Fibroblast of lung (primary cell): ENCODE measurements around the gene ANKS1B. TPM values are rescaled to one million over a fixed set of nuclear protein-coding genes. Genes with fewer than 3 reads are reported as not detected.
A peak's percentile ranks its signal among the peaks of the same experiment; 100 is the strongest.

Source experiments
- DNase-seq, 2 donors: peaks; one replicate each; pipeline versions ENCODE4 v3.0.0 to v3.0.0-alpha.2; 2010; ENCODE audit warnings: low read depth in 2 of 2
- H2AFZ ChIP-seq: 2 replicates; pipeline ENCODE4 v1.5.1; 2012; ENCODE audit warnings: low read length, control low read depth, inconsistent platforms
- H3K27ac ChIP-seq: 2 replicates; pipeline ENCODE4 v1.5.1; 2011; ENCODE audit warnings: low read length, control low read depth; ENCODE audit not compliant: insufficient read depth
- H3K27me3 ChIP-seq: 2 replicates; pipeline ENCODE4 v1.5.1; 2011; ENCODE audit warnings: mild to moderate bottlenecking, low read length; ENCODE audit not compliant: control insufficient read depth, insufficient read depth
- H3K36me3 ChIP-seq: 2 replicates; pipeline ENCODE4 v1.5.1; 2011; ENCODE audit warnings: low read length; ENCODE audit not compliant: control insufficient read depth, insufficient read depth
- H3K4me1 ChIP-seq: 2 replicates; pipeline ENCODE4 v1.5.1; 2011; ENCODE audit warnings: low read length; ENCODE audit not compliant: control insufficient read depth, insufficient read depth; ENCODE audit errors: extremely low read depth
- H3K4me2 ChIP-seq: 2 replicates; pipeline ENCODE4 v1.5.1; 2011; ENCODE audit warnings: low read length, control low read depth; ENCODE audit not compliant: insufficient read depth; ENCODE audit errors: extremely low read depth
- H3K4me3 ChIP-seq, 4 experiments: fragments of 200-600 bp in 1 of 4; sonication (generic) in 1 of 4; replicated peaks in 1 of 4; 2 replicates each; pipeline ENCODE4 v1.5.1; 2011 to 2016; ENCODE audit warnings: low read length in 4 of 4, low read depth in 3 of 4, mild to moderate bottlenecking in 3 of 4, control low read depth in 2 of 4, inconsistent platforms in 1 of 4, mixed read lengths in 1 of 4; ENCODE audit not compliant: insufficient read depth in 1 of 4; ENCODE audit errors: control extremely low read depth in 1 of 4
- H3K79me2 ChIP-seq: 2 replicates; pipeline ENCODE4 v1.5.1; 2012; ENCODE audit warnings: mild to moderate bottlenecking, low read length, inconsistent platforms; ENCODE audit not compliant: control insufficient read depth, insufficient read depth
- H3K9ac ChIP-seq: 2 replicates; pipeline ENCODE4 v1.5.1; 2011; ENCODE audit warnings: mild to moderate bottlenecking, low read length, control low read depth; ENCODE audit not compliant: insufficient read depth
- H3K9me3 ChIP-seq: 2 replicates; pipeline ENCODE4 v1.5.1; 2012; ENCODE audit warnings: low read depth, low read length; ENCODE audit not compliant: control insufficient read depth, insufficient read depth
- H4K20me1 ChIP-seq: 2 replicates; pipeline ENCODE4 v1.5.1; 2011; ENCODE audit warnings: low read length; ENCODE audit not compliant: control insufficient read depth, insufficient read depth; ENCODE audit errors: extremely low read depth
- CTCF ChIP-seq, 2 donors: IDR thresholded peaks in 1 of 2; conservative IDR thresholded peaks in 1 of 2; 1 replicate in 1 of 2; 2 replicates in 1 of 2; pipeline ENCODE4 v1.5.1; 2011 to 2012; ENCODE audit warnings: low read length in 2 of 2, control low read depth in 1 of 2, inconsistent platforms in 1 of 2, low read depth in 1 of 2, mild to moderate bottlenecking in 1 of 2
- EZH2 ChIP-seq: IDR thresholded peaks from 2 replicates; pipeline ENCODE4 v1.5.1; 2012; ENCODE audit warnings: low read length, control low read depth, mild to moderate bottlenecking; ENCODE audit errors: missing control alignments
- polyA plus RNA-seq, 2 donors: library from polyadenylated mRNA; depleted of rRNA in 1 of 2; stranded (reverse) in 1 of 2; unstranded in 1 of 2; fragments of >200 nt; gene quantifications; 2 replicates each; pipeline ENCODE4 v1.2.1, GENCODE V29; 2011 to 2012; ENCODE audit warnings: missing spikeins in 1 of 2
- total RNA-seq: library from RNA; depleted of rRNA; stranded (reverse); fragments of >200 nt; gene quantifications from 2 replicates; pipeline ENCODE4 v1.2.1, GENCODE V29; 2014

ANKS1B gene
- total and polyA plus RNA-seq, 2 donors (not counting 1 experiment from before 2014, with no cell fraction given): 0.11 to 0.83 TPM

- Histone ChIP-seq H3K27me3 (no peaks in the 10 kb centered on the region), H3K9me3 (no peaks in the 10 kb centered on the region), H3K4me3 (no peak overlapping the region), H3K4me1 (no peaks in the 10 kb centered on the region), H3K27ac (no peak overlapping the region), H4K20me1 (no peaks in the 10 kb centered on the region), H2AFZ (no peak overlapping the region), H3K36me3 (no peaks in the 10 kb centered on the region), H3K9ac (no peak overlapping the region), H3K79me2 (no peaks in the 10 kb centered on the region), H3K4me2 (no peak overlapping the region)
- TF ChIP-seq CTCF (conservative IDR thresholded peaks at IDR 0.05 in 1 of 2, IDR thresholded peaks at IDR 0.05 in 1 of 2; ENCODE audit: low read depth in 1 of 2, low read length in 2 of 2): no peak
- TF ChIP-seq EZH2: no peak
- peak in 1 of 2 donors; percentile 16 for DNase-seq
These were observed 1162.9 kb downstream of the ANKS1B start for GRCh38 chr12:98821866-98822265.

- Histone ChIP-seq H3K4me2 (no peak overlapping the region), H3K27ac (no peak overlapping the region), H3K27me3 (no peaks in the 10 kb centered on the region), H3K4me3 (no peak overlapping the region), H3K79me2 (no peaks in the 10 kb centered on the region), H3K36me3 (no peaks in the 10 kb centered on the region), H2AFZ (no peak overlapping the region), H3K9me3 (no peaks in the 10 kb centered on the region), H3K9ac (no peak overlapping the region), H4K20me1 (no peaks in the 10 kb centered on the region), H3K4me1 (no peaks in the 10 kb centered on the region)
- no peak for TF ChIP-seq CTCF (conservative IDR thresholded peaks at IDR 0.05 in 1 of 2, IDR thresholded peaks at IDR 0.05 in 1 of 2; ENCODE audit: low read depth in 1 of 2, low read length in 2 of 2)
- TF ChIP-seq EZH2: no peak
- DNase-seq: no peak
These were observed 1163.5 kb downstream of the ANKS1B start for GRCh38 chr12:98821232-98821631.

GRCh38 chr12:98819821-98820404 lies 1164.8 kb downstream of the ANKS1B start:
- Histone ChIP-seq H3K4me3 (no peak overlapping the region), H3K36me3 (no peaks in the 10 kb centered on the region), H3K27me3 (no peaks in the 10 kb centered on the region), H3K4me1 (no peaks in the 10 kb centered on the region), H3K9me3 (no peaks in the 10 kb centered on the region), H3K9ac (no peak overlapping the region), H3K27ac (no peak overlapping the region), H3K4me2 (no peak overlapping the region), H4K20me1 (no peaks in the 10 kb centered on the region), H2AFZ (no peak overlapping the region), H3K79me2 (no peaks in the 10 kb centered on the region)
- DNase-seq: peak in 1 of 2 donors; percentile 45
- TF ChIP-seq EZH2: no peak
- TF ChIP-seq CTCF (conservative IDR thresholded peaks at IDR 0.05 in 1 of 2, IDR thresholded peaks at IDR 0.05 in 1 of 2; ENCODE audit: low read depth in 1 of 2, low read length in 2 of 2): no peak
